ENCODE data around the gene RECK.

The RECK gene

DNA sequence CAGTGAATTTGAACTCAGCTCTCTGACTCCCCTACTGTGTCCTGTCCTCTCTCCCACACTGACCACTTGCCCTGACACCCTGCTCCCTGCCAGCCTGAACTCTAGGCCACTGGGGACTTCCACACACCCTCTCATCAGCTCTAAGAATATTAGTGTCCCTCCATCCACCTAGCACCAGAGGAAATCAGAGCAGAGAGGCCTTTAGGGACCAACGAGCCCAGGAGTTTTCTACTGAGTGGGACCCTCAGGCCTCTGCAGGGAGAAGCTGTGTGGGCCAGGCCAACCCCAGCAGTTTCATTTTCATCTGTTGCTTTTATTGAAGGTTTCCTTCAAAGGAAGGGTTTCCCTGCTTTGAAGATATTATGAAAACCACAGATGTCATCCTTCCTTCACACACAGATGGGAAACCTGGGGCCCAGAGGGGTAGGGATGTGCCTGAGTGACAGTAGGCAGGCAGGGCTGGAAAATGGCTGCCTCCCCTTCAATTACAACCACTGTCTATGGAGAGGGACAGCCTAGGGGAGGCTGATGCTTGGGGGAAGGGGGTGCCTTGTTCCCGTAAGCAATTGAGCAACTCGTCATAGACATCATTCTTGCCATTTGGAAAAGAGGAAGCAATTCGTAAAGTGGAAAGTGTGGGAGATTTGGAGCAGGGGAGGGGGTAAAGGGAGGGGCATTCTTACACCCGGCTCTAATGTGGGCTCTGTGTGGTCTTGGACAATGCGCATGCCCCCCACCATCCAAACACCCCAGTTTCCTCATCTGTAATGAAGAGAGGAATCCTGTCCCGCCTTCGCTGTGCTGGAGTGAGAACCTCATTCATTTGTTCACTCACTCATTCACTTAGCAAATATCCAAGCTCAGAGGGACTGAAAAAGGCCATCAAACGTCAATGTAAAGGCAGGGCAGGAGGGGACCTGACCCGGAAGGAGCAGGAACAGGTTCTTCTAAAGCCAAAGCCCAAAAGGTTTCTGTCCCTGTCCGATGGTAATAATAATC, 103.7 kb downstream of the RECK start:
- DNase-seq (ENCODE audit: low spot score) = no peak

DNA sequence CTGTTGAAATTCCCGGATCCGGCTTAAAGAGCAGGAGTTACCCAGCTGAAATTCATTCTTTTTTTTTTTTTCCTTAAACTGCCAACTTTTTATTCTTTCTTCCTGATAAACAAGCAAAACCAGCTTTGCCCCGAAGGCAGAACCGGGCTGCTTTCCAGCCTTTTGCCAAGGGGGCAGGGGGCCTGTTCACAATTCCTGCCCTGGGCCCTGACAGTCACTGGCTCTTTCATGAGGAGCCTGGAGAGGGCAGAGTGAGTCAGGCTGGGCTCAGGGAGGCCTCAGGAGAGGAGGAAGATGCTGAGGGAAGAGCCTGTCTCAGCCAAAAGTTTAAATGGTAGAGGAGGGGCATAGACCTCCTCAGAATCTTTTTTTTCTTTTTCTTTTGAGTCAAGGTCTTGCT, 104.6 kb downstream of the RECK start:
- DNase-seq (ENCODE audit: low spot score) = peak; percentile 58

- no peak for DNase-seq (ENCODE audit: low spot score)
Observed at GRCh38 chr9:36141761-36142160, 105.0 kb downstream of the RECK start.

DNA sequence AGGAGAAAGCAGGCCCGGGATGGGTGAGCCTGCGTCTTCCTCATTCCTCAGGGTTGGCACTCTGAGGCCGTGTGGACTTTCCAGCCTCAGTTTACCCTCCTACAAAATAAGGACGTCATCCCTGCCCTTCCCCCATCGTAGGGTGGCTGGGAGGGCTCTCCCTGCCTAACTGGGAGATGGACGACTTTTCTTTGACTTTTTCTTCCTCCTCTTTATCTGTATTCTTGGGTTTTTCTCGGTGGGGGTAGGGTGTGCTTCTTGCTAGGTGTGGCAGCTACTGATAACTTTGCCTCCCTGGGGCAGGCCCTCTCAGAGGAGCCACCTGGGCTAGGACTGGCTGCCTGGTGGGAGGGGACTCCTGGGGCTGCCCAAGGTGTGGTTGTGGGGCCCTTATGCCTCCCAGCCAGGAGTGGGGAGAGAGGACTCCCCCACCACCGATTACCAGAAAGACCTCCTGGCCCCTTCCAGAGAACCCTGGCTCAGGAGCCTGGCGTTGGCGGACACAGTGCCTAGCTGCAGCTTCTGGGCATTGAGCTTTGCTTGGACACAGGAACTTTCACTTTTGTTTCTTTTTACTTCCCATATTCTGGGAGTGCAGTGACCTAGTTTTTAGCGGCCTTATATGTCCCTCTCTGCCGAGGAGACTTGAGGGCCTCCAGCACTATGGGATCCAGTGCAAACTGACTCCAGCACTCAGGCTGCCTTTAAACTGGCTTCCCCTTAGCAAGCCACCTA, 106.0 kb downstream of the RECK start:
- DNase-seq (ENCODE audit: low spot score) = no peak

DNA sequence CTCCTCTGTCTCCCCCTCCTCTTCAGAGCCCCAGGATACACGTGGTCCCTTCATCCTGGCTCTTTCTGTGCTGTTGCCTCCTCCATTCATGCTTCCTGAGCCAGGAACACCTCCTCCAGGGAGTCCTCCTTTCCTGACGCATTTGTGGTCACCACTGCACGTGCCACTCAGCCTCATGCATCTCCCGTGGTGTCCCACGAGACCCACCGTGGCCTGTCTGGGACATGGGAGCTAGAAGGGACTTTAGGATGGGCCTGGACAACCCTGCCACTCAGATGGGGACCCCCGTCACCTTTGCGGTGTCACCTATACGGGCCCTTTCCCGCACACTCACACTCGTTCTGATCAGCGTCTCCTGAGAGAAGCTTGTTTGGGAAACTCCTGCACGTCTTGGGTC, 106.5 kb downstream of the RECK start:
- no peak for DNase-seq (ENCODE audit: low spot score)

- DNase-seq (ENCODE audit: low spot score) = no peak
Observed at GRCh38 chr9:36144309-36145232, 107.9 kb downstream of the RECK start.

DNA sequence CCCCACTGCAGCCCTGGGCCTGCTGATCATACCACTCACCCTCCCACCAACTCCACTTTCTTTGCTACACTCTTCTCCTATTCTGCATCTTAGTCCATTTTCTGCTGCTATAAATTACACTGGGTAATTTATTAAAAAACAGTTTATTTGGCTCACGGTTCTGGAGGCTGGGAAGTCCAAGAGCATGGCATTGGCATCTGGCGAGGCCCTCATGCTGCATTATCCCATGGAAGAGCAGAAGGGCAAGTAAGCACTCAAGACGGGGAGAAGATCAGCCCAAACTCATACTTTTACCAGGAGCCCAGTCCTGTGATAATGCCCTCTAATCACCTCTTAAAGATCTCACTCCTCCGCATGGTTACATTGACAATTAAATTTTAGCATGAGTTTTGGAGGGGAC, 109.3 kb downstream of the RECK start:
- no peak for DNase-seq (ENCODE audit: low spot score)

DNA sequence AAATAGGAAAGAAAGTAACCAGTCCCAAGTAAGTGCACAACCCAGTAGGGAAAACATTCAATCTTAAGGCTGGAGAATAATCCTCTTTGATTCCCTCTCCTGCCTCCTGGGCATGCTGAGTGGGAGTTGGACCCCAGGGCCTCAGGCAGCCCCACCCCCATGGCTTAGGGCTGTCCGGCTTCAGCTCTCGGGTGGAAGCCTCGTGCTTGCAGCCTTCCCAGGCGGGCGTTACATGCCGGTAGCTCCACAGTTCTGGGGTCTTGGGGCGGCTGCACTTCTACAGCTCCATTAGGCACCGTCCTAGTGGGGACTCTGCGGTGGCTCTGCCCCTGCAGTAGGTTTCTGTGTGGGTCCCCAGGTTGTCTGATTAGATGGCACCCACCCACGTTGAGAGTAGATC, 109.9 kb downstream of the RECK start:
- no peak for DNase-seq (ENCODE audit: low spot score)

DNA sequence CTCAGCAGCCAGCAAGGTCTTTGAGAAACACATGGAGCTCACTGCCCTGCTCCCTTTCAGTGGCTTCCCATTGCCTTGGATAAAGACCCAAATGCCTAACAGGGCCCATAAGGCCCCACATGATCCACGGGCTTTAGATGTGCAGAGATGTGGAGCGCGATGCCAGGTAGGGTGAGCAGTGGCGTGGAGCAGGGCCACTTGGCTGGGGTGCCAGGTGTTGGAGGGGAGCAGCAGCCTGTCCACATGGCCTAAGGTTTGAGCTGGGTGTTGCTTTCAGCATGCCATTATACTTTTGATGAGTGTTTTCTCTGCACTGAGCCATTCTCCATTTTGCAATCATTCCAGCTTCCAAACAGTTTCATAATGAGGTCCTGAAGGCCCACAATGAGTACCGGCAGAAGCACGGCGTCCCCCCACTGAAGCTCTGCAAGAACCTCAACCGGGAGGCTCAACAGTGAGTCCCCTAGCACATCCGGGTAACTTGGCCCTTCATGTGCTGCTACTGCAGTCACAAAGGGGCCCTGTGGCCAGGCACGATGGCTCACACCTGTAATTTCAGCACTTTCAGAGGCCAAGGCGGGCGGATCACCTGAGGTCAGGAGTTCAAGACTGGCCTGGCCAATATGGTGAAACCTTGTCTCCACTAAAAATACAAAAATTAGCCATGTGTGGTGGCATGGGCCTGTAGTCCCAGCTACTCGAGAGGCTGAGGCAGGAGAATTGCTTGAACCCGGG, 110.9 kb downstream of the RECK start:
- no peak for DNase-seq (ENCODE audit: low spot score)

DNA sequence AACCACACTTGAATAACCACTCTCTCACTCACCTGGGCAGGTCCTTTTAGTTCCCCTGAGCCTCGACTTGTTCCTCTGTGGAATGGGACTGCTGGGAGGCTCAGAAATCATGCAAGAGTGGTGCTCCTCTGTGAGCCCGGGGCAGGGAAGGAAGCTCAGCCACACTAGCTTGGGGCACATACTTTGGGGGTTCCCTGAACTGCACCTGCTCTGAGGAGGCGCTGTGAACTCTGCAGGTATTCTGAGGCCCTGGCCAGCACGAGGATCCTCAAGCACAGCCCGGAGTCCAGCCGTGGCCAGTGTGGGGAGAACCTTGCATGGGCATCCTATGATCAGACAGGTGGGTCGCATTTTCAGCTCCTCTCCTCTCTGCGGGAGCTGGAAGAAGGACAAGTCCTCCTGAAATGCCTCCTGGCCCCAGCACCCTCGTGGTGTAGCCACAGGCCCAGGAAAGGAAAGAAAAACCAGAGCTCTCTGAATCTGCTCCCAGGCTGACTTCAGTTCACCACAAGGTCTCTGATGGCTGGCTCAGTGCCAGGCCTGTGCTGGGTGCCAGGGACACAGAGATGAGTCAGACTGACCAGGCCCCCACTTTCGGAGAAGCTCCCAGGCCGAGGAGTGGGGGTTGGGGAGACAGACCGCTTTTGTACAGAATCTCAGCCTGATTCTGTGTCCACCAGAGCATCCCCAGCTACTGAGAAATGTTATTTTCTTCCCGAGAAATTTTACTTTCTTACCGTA, 111.8 kb downstream of the RECK start:
- DNase-seq (ENCODE audit: low spot score) = no peak

GRCh38 chr9:36149197-36149596, 112.5 kb downstream of the RECK start:
- DNase-seq (ENCODE audit: low spot score) = no peak

DNA sequence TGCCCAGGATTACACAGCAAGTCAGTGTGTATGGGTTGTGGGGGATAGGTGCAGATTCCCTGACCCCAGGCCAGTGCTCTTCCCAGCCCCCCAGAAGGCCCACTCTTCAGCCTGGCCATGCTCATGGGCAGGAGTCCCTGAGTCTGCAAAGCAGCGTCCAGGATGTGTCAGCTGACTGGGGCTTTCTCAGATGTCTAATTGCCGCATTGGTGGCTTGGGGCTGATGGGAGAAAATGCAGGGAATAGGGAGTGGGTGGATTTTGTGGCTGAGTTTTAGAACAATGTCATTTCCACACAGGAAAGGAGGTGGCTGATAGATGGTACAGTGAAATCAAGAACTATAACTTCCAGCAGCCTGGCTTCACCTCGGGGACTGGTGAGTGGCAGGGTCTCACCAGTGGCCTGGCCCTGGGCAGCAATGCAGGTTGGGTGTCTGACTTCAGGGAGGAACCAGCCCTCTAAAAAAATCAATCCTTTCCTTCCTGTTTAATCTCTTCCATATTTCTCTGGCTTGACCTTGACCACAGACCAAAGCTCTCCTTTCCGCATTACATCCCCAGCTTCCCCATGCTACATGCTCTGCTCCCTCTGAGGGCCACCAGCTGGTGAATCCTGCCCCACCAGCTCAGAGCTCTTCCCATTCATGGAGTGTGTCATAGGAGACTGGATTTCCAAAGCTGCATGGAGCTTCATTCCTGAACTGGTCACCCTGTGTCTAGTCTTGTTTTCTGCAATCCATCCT, 114.0 kb downstream of the RECK start:
- no peak for DNase-seq (ENCODE audit: low spot score)

DNA sequence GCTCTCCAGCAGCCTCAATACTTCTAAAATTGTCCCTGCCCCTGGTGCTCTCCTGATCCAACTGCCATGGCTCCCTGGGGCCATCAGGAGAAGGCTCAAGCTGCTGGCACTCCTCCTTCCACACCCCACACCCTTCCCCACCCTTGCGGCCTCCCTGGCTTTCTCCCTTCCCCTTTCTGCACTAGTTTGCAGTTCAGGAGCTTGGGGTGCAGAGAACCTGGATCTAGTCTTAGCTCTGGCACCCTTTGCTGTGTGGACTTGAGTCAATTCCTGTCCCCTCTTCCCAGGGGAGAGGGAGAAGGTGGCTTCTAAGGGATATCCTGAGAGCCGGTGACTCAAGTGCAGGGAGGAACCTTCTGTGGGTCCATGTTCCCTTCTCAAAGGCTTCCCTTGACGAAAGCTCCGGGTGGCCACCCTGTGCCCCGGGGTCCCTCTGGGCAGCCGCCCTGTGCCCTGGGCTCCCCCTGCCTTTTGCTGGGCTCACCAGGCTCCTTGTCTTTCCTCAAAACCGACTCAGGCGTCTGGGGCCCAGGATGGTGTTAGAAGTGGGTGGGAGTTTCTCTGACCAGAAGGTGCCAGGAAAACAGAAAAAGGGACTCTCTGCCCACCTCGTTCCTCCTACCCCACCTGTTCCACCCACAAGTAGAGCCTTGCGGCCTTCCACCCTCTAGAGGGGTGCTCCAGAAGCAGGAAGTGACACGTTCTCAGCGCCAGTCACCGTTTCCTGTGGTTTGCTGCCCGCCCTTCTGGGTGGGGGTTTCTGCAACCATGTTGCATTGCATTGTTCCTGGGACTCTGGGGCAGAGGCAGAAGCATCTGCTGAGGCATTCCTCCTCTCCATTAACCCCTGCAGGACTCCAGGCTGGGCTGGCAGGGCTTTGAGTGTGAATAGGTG, 114.8 kb downstream of the RECK start:
- DNase-seq (ENCODE audit: low spot score) = no peak

DNA sequence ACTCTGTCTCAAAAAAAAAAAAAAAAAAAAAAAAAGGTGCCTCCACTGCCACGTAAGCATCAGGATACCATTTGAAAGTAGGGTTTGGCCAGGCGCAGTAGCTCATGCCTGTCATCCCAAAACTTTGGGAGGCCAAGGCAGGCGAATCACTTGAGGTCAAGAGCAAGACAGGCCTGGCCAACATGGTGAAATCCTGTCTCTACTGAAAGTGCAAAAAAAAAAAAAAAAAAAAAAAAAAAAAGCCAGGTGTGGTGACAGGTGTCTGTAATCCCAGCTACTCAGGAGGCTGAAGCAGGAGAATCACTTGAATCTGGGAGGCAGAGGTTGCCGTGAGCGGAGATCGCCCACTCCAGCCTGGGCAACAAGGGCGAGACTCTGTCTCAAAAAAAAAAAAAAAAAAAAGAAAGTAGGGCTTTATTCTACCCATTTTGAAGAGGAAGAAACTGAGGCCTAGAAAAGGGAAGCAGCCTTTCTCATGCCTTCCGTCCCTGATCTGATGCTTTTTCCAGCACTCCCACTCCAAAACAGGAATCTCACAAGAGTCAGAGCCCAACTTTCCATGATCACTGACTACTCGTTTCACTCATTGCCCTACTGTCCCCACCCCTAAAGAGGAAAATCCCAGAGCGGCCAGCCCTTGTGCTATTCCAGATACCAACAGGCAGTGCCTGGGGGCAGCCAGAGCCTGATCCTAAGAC, 116.2 kb downstream of the RECK start:
- no peak for DNase-seq (ENCODE audit: low spot score)

- no peak for DNase-seq (ENCODE audit: low spot score)
Observed at GRCh38 chr9:36153746-36154145, 117.0 kb downstream of the RECK start.

DNA sequence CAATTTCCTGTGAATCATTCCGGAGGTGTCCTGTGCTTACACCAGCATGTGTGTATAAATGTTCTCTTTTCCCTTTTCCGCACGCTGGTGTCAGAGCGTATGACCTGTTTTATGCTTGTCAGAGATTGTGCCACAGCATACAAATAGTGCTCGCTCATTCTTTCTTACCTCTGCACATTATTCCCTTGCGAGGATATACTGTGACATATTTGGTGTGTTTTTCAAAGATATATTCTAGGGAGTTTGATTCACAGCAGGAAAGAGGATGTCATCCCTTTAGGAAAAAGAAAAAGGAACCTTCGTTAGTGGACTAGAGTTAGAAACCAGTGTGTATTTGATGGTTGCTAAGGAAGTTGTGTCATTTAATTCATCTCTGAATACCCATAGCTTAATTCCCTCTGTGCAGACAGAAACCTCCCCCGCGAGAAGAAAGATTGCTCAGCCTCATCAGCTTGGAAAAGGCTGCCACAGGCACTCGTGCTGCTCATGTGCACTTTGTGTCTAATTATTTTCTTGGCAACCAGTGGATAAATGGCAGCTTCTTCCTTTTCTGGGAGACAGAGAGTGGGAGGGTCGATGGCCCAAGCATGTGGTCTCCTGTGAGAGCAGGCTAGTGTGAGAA, 117.7 kb downstream of the RECK start:
- DNase-seq (ENCODE audit: low spot score) = no peak

GRCh38 chr9:36156116-36156515, 119.4 kb downstream of the RECK start:
- DNase-seq (ENCODE audit: low spot score) = no peak

GRCh38 chr9:36158122-36158521, 121.4 kb downstream of the RECK start:
- DNase-seq (ENCODE audit: low spot score) = no peak

Data from ecto neural progenitor cell (in vitro differentiated cells).